Peyer's patch (tissue), 4 donors: ENCODE results near the gene PPP2R5E.

ENCODE experiments used
- POLR2A ChIP-seq, 2 donors: fragments of 450-650 bp; IDR thresholded peaks; one replicate each; pipeline ENCODE4 v1.5.1; 2017; ENCODE audit warnings: antibody characterized with exemption in 2 of 2, mild to moderate bottlenecking in 2 of 2, moderate library complexity in 2 of 2
- TF ChIP-seq, protein P1 (sequence below), 6 experiments: fragments of 450-650 bp in 4 of 6; fragments of 200-600 bp in 2 of 6; sonication (generic) in 1 of 6; IDR thresholded peaks; one replicate each; pipeline ENCODE4 v1.5.1; 2017 to 2019; ENCODE audit warnings: antibody characterized with exemption in 6 of 6, mild to moderate bottlenecking in 3 of 6, moderate library complexity in 1 of 6

DNA sequence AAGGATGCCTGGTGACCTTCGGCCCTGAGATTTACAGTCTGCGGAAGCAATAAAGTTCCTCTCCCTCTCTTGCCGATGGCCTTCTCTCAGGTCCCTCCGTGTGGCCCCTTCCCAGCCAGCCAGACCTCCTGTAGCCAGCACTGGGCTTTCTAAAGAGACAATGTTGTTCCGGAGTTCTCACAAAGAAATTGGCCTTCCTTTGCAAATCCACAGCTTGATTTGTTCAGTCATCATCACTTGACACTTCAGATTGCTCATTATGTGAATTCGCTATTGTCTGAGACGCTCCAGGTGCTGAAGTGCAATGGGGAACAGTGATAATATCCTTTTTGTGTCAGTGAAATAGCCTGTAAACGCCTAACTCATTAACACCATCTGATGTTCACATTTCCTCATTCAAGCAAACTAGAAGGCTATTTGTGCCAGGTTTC, 180.8 kb downstream of the PPP2R5E start:
- TF ChIP-seq, protein P1, sequence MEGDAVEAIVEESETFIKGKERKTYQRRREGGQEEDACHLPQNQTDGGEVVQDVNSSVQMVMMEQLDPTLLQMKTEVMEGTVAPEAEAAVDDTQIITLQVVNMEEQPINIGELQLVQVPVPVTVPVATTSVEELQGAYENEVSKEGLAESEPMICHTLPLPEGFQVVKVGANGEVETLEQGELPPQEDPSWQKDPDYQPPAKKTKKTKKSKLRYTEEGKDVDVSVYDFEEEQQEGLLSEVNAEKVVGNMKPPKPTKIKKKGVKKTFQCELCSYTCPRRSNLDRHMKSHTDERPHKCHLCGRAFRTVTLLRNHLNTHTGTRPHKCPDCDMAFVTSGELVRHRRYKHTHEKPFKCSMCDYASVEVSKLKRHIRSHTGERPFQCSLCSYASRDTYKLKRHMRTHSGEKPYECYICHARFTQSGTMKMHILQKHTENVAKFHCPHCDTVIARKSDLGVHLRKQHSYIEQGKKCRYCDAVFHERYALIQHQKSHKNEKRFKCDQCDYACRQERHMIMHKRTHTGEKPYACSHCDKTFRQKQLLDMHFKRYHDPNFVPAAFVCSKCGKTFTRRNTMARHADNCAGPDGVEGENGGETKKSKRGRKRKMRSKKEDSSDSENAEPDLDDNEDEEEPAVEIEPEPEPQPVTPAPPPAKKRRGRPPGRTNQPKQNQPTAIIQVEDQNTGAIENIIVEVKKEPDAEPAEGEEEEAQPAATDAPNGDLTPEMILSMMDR (IDR thresholded peaks at IDR 0.05) = no peak
- no peak for TF ChIP-seq POLR2A (IDR thresholded peaks at IDR 0.05)
